Activated naive CD8-positive, alpha-beta T cell treated with anti-CD3 and anti-CD28 coated beads for 36 hours (primary cell): ENCODE data around the gene RBCK1. TPM values are rescaled to one million over a fixed set of nuclear protein-coding genes. Genes with fewer than 3 reads are reported as not detected.
A peak's percentile ranks its signal among the peaks of the same experiment; 100 is the strongest.
"Not testable (repeated sequence)": the region's sequence is repeated elsewhere in the genome, so short reads cannot be mapped to it uniquely, and the experiment has no call there.

Experiments
- DNase-seq: peaks from one replicate; pipeline ENCODE4 v3.0.0; 2021
- H3K27ac Mint-ChIP-seq: one replicate; pipeline ENCODE4 v1.8.0; 2022; ENCODE audit warnings: mild to moderate bottlenecking, moderate library complexity, mixed read lengths
- H3K27me3 Mint-ChIP-seq: one replicate; pipeline ENCODE4 v1.8.0; 2022; ENCODE audit warnings: mild to moderate bottlenecking, mixed read lengths
- H3K36me3 Mint-ChIP-seq: one replicate; pipeline ENCODE4 v1.8.0; 2021; ENCODE audit warnings: mild to moderate bottlenecking, mixed read lengths
- H3K4me1 Mint-ChIP-seq: one replicate; pipeline ENCODE4 v1.8.0; 2021; ENCODE audit warnings: mixed read lengths
- H3K4me3 Mint-ChIP-seq: one replicate; pipeline ENCODE4 v1.8.0; 2022; ENCODE audit warnings: mild to moderate bottlenecking, moderate library complexity, mixed read lengths
- H3K9me3 Mint-ChIP-seq: one replicate; pipeline ENCODE4 v1.8.0; 2022; ENCODE audit warnings: mixed read lengths
- total RNA-seq, 2 experiments: library from RNA; stranded (reverse); gene quantifications; one replicate each; pipeline ENCODE4 v1.2.3, GENCODE V29; 2021

Gene RBCK1
- total RNA-seq, 2 experiments from 2014 or later: 113 to 115 TPM

- Mint-ChIP-seq H3K27ac (no peak overlapping the region), H3K9me3 (peaks cover 3% of the 10 kb centered on the region), H3K4me3 (no peak overlapping the region), H3K27me3 (no peaks in the 10 kb centered on the region), H3K36me3 (peaks cover 10% of the 10 kb centered on the region), H3K4me1 (no peaks in the 10 kb centered on the region)
- no peak for DNase-seq
Observed at GRCh38 chr20:472889-473292, 64.8 kb downstream of the RBCK1 start.

GRCh38 chr20:474581-474980 is 66.5 kb downstream of the RBCK1 start:
- Mint-ChIP-seq H3K27ac (no peak overlapping the region), H3K9me3 (no peaks in the 10 kb centered on the region), H3K36me3 (peaks cover 16% of the 10 kb centered on the region), H3K4me1 (peaks cover 2% of the 10 kb centered on the region), H3K4me3 (no peak overlapping the region), H3K27me3 (no peaks in the 10 kb centered on the region)
- no peak for DNase-seq

GRCh38 chr20:475463-476357 is 67.6 kb downstream of the RBCK1 start:
- Mint-ChIP-seq H3K9me3 (no peaks in the 10 kb centered on the region), H3K4me1 (peaks cover 2% of the 10 kb centered on the region), H3K36me3 (peaks cover 16% of the 10 kb centered on the region), H3K4me3 (no peak overlapping the region), H3K27ac (no peak overlapping the region), H3K27me3 (no peaks in the 10 kb centered on the region)
- DNase-seq: no peak

GRCh38 chr20:476561-477249 is 68.6 kb downstream of the RBCK1 start:
- not testable (repeated sequence) for H3K27ac Mint-ChIP-seq, H3K9me3 Mint-ChIP-seq, H3K4me3 Mint-ChIP-seq, H3K4me1 Mint-ChIP-seq, H3K27me3 Mint-ChIP-seq, DNase-seq
- peaks cover 18% of the 10 kb centered on the region for H3K36me3 Mint-ChIP-seq

GRCh38 chr20:478010-478948 is 70.2 kb downstream of the RBCK1 start:
- Mint-ChIP-seq H3K27me3 (no peaks in the 10 kb centered on the region), H3K9me3 (no peaks in the 10 kb centered on the region), H3K27ac (no peak overlapping the region), H3K36me3 (peaks cover 24% of the 10 kb centered on the region), H3K4me1 (peaks cover 18% of the 10 kb centered on the region), H3K4me3 (no peak overlapping the region)
- DNase-seq: no peak

GRCh38 chr20:478949-479429 is 70.9 kb downstream of the RBCK1 start:
- no peak overlapping the region for H3K4me3 Mint-ChIP-seq
- DNase-seq: no peak
- peaks cover 19% of the 10 kb centered on the region for H3K4me1 Mint-ChIP-seq
- no peaks in the 10 kb centered on the region for H3K9me3 Mint-ChIP-seq
- no peaks in the 10 kb centered on the region for H3K27me3 Mint-ChIP-seq
- peak overlapping the region; percentile 2 for H3K27ac Mint-ChIP-seq
- peaks cover 23% of the 10 kb centered on the region for H3K36me3 Mint-ChIP-seq

- Mint-ChIP-seq H3K9me3 (no peaks in the 10 kb centered on the region), H3K27ac (no peak overlapping the region), H3K27me3 (no peaks in the 10 kb centered on the region), H3K4me1 (peaks cover 19% of the 10 kb centered on the region), H3K36me3 (peaks cover 23% of the 10 kb centered on the region), H3K4me3 (no peak overlapping the region)
- no peak for DNase-seq
Observed at GRCh38 chr20:479487-479886, 71.4 kb downstream of the RBCK1 start.

- H3K36me3 Mint-ChIP-seq: peaks cover 23% of the 10 kb centered on the region
- no peaks in the 10 kb centered on the region for H3K9me3 Mint-ChIP-seq
- DNase-seq: no peak
- H3K4me1 Mint-ChIP-seq: peaks cover 19% of the 10 kb centered on the region
- no peak overlapping the region for H3K4me3 Mint-ChIP-seq
- H3K27ac Mint-ChIP-seq: no peak overlapping the region
- no peaks in the 10 kb centered on the region for H3K27me3 Mint-ChIP-seq
Observed at GRCh38 chr20:480044-480443, 71.9 kb downstream of the RBCK1 start.

GRCh38 chr20:481167-481566 is 73.1 kb downstream of the RBCK1 start:
- Mint-ChIP-seq H3K27me3 (no peaks in the 10 kb centered on the region), H3K4me1 (peaks cover 19% of the 10 kb centered on the region), H3K9me3 (no peaks in the 10 kb centered on the region), H3K36me3 (peaks cover 23% of the 10 kb centered on the region), H3K4me3 (no peak overlapping the region), H3K27ac (peak overlapping the region; percentile 51)
- no peak for DNase-seq

Other genes with a start within 250 kb of the RBCK1 start
- gene DEFB128, start 218.6 kb upstream of the RBCK1 start, total RNA-seq: not detected
- gene DEFB129, start 181.0 kb upstream of the RBCK1 start, total RNA-seq: not detected
- not detected for gene DEFB132, start 150.6 kb upstream of the RBCK1 start, total RNA-seq
- gene C20orf96, start 117.5 kb upstream of the RBCK1 start, total RNA-seq: 1 to 10 TPM; 7.5 to 7.8 TPM
- 10 to 100 TPM; 23.3 to 24.5 TPM for gene ZCCHC3, start 110.7 kb upstream of the RBCK1 start, total RNA-seq
- gene SOX12, start 82.7 kb upstream of the RBCK1 start, total RNA-seq: 10 to 100 TPM; 13.1 to 13.3 TPM
- gene NRSN2, start 61.2 kb upstream of the RBCK1 start, total RNA-seq: 10 to 100 TPM; 11.2 to 12.6 TPM
- 10 to 100 TPM; 57.8 to 58.0 TPM for gene TRIB3, start 27.5 kb upstream of the RBCK1 start, total RNA-seq
- 10 to 100 TPM; 18.4 to 18.6 TPM for gene TBC1D20, start 54.2 kb downstream of the RBCK1 start, total RNA-seq
- gene CSNK2A1, start 135.5 kb downstream of the RBCK1 start, total RNA-seq: 100 to 1,000 TPM; 180 to 202 TPM
- under 1 TPM; 0.14 to 0.23 TPM for gene TCF15, start 202.0 kb downstream of the RBCK1 start, total RNA-seq
- 10 to 100 TPM; 17.0 to 18.1 TPM for gene SRXN1, start 244.9 kb downstream of the RBCK1 start, total RNA-seq